HG03575 (cell line): ENCODE results near the gene HOXB3.

Experiments used
- ATAC-seq: cut with Tn5 transposase; IDR thresholded peaks from one replicate; pipeline ENCODE4 v1.9.1; 2021; ENCODE audit not compliant: unreplicated experiment, insufficient number of reproducible peaks, low FRiP score; ENCODE audit errors: extremely low read depth

HOXB3 gene

GRCh38 chr17:48500435-48501426 is 89.3 kb downstream of the HOXB3 start:
- ATAC-seq, result no peak

- ATAC-seq, result no peak
Observed at GRCh38 chr17:48499735-48500434, 90.2 kb downstream of the HOXB3 start.

- no peak for ATAC-seq
Observed at GRCh38 chr17:48499248-48499647, 90.8 kb downstream of the HOXB3 start.
